Subcutaneous adipose tissue (tissue), 4 donors: ENCODE measurements around the gene NPAS3. TPM values are rescaled to one million over a fixed set of nuclear protein-coding genes. Genes with fewer than 3 reads are reported as not detected.

Experiments used
- CTCF ChIP-seq: fragments of 450-650 bp; IDR thresholded peaks from one replicate; pipeline ENCODE4 v1.5.1; 2016; ENCODE audit warnings: low read depth, mild to moderate bottlenecking, control low read depth, antibody characterized with exemption, moderate library complexity
- total RNA-seq, 4 donors: library from RNA; depleted of rRNA; stranded (reverse); fragments of >200 nt; gene quantifications; one replicate each; pipeline ENCODE4 v1.1.0, GENCODE V29; 2016

NPAS3 gene
- total RNA-seq, 4 donors from 2014 or later, result 0.51 to 1.3 (median 1.0) TPM

GRCh38 chr14:33377596-33378390 lies 439.1 kb downstream of the NPAS3 start:
- TF ChIP-seq CTCF, result no peak

- TF ChIP-seq CTCF, result no peak
Measured at GRCh38 chr14:33381717-33382116, 443.0 kb downstream of the NPAS3 start.

GRCh38 chr14:33386140-33386539 lies 447.5 kb downstream of the NPAS3 start:
- no peak for TF ChIP-seq CTCF

- TF ChIP-seq CTCF, result no peak
Measured at GRCh38 chr14:33386781-33387180, 448.1 kb downstream of the NPAS3 start.

GRCh38 chr14:33390335-33390734 lies 451.7 kb downstream of the NPAS3 start:
- TF ChIP-seq CTCF, result no peak

- no peak for TF ChIP-seq CTCF
Measured at GRCh38 chr14:33393231-33393894, 454.7 kb downstream of the NPAS3 start.

- TF ChIP-seq CTCF, result no peak
Measured at GRCh38 chr14:33393895-33394368, 455.3 kb downstream of the NPAS3 start.
